GM12872 (cell line): ENCODE data around the gene WWP2.

Source experiments
- TF ChIP-seq, protein P1 (sequence below): IDR thresholded peaks from 3 replicates; pipeline ENCODE4 v1.5.1; 2011; ENCODE audit warnings: low read depth, mild to moderate bottlenecking, low read length, moderate library complexity; ENCODE audit not compliant: insufficient read depth

Gene WWP2

DNA sequence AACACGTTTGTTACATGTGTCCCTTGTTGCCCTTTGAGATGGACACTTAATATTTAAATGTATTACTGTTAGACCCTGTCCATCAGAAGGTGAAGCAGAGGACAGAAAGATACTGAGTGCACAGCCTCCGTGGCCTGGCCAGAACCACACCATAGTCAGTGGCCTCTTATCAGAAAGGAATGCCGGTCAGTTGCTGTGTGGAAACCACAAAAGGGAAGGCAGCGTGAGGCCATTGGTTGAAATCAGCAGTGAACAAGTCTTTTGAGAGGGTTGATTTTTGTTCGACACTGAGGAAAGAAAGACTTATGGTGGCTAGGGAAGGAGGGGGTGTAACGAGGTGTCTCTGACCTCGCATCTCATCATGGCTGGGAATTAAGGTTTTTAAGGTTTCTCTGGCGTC lies 103.6 kb downstream of the WWP2 start:
- TF ChIP-seq, protein P1, sequence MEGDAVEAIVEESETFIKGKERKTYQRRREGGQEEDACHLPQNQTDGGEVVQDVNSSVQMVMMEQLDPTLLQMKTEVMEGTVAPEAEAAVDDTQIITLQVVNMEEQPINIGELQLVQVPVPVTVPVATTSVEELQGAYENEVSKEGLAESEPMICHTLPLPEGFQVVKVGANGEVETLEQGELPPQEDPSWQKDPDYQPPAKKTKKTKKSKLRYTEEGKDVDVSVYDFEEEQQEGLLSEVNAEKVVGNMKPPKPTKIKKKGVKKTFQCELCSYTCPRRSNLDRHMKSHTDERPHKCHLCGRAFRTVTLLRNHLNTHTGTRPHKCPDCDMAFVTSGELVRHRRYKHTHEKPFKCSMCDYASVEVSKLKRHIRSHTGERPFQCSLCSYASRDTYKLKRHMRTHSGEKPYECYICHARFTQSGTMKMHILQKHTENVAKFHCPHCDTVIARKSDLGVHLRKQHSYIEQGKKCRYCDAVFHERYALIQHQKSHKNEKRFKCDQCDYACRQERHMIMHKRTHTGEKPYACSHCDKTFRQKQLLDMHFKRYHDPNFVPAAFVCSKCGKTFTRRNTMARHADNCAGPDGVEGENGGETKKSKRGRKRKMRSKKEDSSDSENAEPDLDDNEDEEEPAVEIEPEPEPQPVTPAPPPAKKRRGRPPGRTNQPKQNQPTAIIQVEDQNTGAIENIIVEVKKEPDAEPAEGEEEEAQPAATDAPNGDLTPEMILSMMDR, result no peak

DNA sequence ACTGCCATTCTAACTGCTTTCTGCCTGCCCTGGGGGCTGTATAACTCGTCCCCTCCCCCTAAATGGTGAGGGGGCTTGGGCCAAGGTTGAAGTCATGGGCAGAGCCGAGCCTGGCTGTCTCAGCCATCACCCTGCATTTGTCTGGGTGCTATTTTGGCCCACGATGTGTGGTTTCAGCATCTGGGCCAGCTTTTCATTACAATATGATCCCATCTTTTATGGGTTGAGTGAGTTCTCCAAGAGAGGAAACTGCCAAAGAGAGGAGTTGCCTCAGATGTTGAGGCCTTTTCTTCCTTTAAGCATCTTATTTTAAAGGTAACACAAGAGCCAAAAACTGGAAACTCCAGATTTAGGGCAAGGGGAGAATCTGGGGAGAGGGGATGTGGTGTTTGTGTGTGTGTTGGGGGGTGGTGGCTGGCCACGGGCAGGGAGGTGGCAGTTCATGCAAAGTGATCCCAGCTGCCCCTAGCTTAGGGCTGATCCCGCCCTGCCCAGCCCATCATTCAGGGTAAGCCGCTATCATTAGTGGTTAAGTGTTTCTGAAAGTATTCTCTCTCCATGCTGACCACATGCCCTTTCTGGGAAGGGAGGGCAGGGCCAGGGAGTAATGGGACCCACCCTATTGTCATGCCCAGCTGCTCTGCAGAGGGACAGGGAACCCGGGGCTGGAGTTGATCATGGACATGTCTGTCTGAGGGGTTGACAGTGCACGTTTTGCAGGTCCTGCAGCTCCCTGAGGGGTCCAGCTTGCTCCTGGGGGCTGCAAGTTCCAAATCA lies 105.8 kb downstream of the WWP2 start:
- TF ChIP-seq, protein P1, result no peak

DNA sequence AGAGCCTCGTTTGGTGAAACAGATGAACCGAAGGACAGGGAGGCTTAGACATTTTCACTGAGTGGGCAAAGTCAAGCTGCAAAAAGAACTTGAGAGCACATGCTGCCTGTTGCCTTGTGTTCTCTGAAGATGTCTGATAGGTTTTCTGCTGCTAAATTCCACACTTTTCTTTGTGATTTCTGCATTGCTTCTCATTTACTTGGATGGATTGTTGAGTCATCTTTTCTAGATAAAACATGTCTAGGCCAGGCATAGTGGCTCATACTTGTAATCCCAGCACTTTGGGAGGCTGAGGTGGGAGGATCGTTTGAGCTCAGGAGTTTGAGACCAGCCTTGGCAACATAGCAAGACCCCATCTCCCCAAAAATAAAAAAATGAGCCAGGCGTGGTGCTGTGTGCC lies 108.6 kb downstream of the WWP2 start:
- TF ChIP-seq, protein P1, result no peak

DNA sequence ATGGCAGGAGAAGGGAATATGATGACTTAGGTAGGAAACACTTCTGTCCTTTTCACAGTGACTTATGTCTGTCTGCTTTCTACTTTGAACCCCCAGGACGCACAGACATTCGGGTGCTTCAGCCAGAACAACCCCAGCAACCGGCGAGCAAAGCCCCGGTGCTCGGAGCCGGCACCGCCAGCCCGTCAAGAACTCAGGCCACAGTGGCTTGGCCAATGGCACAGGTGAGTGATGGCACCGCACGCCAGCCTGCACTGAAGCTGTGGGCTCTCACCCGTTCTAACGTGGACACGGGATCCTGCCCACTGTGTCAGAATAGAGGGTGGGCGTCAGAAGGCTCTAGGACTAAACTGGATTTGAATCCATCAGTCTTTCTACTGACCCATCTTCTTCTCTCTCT lies 109.6 kb downstream of the WWP2 start:
- TF ChIP-seq, protein P1, result no peak

DNA sequence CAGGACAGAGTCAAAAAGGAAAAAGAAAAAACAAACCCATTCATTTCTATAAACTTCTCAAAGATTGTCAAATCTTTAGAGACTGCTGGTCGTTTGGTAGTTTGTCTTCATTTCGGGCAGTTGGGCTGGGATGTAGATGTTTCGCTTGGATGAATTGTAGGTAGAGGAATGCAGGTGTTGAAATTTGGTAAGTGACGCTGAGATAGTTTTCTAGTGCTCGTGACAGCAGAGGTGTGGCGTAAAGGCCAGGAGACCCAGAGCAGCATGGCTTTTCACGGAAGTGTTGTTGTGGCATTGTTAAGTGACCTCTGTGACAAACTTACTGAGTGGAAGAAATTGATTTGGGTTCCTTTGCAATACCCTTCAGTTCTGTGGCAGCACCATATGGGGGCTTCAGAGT lies 110.8 kb downstream of the WWP2 start:
- TF ChIP-seq, protein P1, result no peak

DNA sequence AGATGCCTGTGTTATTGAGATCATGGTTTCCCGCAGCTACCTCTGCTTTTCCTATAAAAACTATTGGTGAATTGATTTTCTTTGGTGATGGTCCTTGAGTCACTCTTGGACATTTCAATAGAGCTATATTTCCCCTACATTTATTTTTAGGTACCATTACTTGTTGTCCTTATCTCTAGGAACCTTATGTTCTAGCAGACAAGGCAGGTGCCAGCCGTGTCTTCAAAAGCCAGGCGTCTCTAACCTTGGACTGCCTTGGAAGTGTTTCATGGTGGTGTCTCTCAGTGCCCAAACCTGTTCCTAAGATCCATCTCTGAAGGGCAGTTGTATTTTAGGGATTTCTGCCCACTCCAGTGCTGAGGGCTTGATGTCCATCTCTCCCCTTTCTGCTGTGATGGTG lies 111.7 kb downstream of the WWP2 start:
- TF ChIP-seq, protein P1, result no peak

DNA sequence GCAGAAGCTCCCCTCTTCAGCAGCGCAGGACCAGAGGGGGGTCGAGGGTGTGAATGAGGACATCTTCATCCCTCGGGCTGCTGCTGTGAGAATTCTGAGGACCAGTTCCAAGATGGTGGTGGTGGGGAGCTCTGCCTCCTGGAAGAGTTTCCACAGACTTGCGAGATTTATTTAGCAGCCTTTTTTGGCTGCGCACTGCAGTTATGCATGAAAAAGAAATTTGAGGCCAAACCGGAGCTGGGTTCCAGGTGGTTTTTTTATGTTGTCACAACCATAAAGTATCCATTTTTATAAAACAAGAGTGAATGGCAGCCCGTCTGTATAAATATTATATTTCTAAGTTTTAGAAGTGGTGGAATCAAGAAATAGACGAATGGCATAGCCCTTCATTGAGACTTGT lies 112.1 kb downstream of the WWP2 start:
- TF ChIP-seq, protein P1, result no peak
